ENCODE measurements around the gene KRT79.
"Not testable (repeated sequence)": the region's sequence is repeated elsewhere in the genome, so short reads cannot be mapped to it uniquely, and the experiment has no call there.

The KRT79 gene

GRCh38 chr12:52862023-52862422 lies 27.9 kb upstream of the KRT79 start:
- Histone ChIP-seq H3K36me3 (replicated peaks) (no peaks in the 10 kb centered on the region), H3K4me3 (ENCODE audit: low read depth, low read length) (no peak overlapping the region), H3K27me3 (replicated peaks) (no peaks in the 10 kb centered on the region), H3K27ac (no peak overlapping the region)
- no peak for TF ChIP-seq CTCF (IDR thresholded peaks at IDR 0.05; ENCODE audit: low read depth, low read length, missing control alignments)
- no peak for DNase-seq
- in situ Hi-C loops (cut with HindIII; ENCODE audit: low pct_ligation_motif_present, low sequenced_read_pairs) = loop anchor here (25.0 kb wide), 2 partner anchors 225 to 475 kb away; partner anchors contain the start of gene KRT84

GRCh38 chr12:52861511-52861910 lies 27.4 kb upstream of the KRT79 start:
- Histone ChIP-seq H3K27me3 (replicated peaks) (no peaks in the 10 kb centered on the region), H3K4me3 (ENCODE audit: low read depth, low read length) (no peak overlapping the region), H3K27ac (no peak overlapping the region), H3K36me3 (replicated peaks) (no peaks in the 10 kb centered on the region)
- TF ChIP-seq CTCF (IDR thresholded peaks at IDR 0.05; ENCODE audit: low read depth, low read length, missing control alignments) = no peak
- in situ Hi-C loops (cut with HindIII; ENCODE audit: low pct_ligation_motif_present, low sequenced_read_pairs) = loop anchor here (25.0 kb wide), 2 partner anchors 224 to 474 kb away; partner anchors contain the start of gene KRT84
- DNase-seq = no peak

- peak; percentile 78 for DNase-seq
- H3K4me3 ChIP-seq (ENCODE audit: low read depth, low read length) = no peak overlapping the region
- no peaks in the 10 kb centered on the region for H3K36me3 ChIP-seq (replicated peaks)
- in situ Hi-C loops (cut with HindIII; ENCODE audit: low pct_ligation_motif_present, low sequenced_read_pairs) = loop anchor here (25.0 kb wide), 2 partner anchors 223 to 473 kb away; partner anchors contain the start of gene KRT84
- no peak overlapping the region for H3K27ac ChIP-seq
- TF ChIP-seq CTCF (IDR thresholded peaks at IDR 0.05; ENCODE audit: low read depth, low read length, missing control alignments) = no peak
- H3K27me3 ChIP-seq (replicated peaks) = no peaks in the 10 kb centered on the region
Measured at GRCh38 chr12:52860102-52860823, 26.2 kb upstream of the KRT79 start.

- no peak for TF ChIP-seq CTCF (IDR thresholded peaks at IDR 0.05; ENCODE audit: low read depth, low read length, missing control alignments)
- Histone ChIP-seq H3K36me3 (replicated peaks) (no peaks in the 10 kb centered on the region), H3K27ac (no peak overlapping the region), H3K4me3 (ENCODE audit: low read depth, low read length) (no peak overlapping the region), H3K27me3 (replicated peaks) (no peaks in the 10 kb centered on the region)
- in situ Hi-C loops (cut with HindIII; ENCODE audit: low pct_ligation_motif_present, low sequenced_read_pairs) = loop anchor here (25.0 kb wide), 2 partner anchors 220 to 470 kb away; partner anchors contain the start of gene KRT84
- no peak for DNase-seq
Measured at GRCh38 chr12:52857500-52857899, 23.4 kb upstream of the KRT79 start.

GRCh38 chr12:52856787-52857186 lies 22.7 kb upstream of the KRT79 start:
- no peak overlapping the region for H3K4me3 ChIP-seq (ENCODE audit: low read depth, low read length)
- H3K27me3 ChIP-seq (replicated peaks) = no peaks in the 10 kb centered on the region
- no peaks in the 10 kb centered on the region for H3K36me3 ChIP-seq (replicated peaks)
- in situ Hi-C loops (cut with HindIII; ENCODE audit: low pct_ligation_motif_present, low sequenced_read_pairs) = loop anchor here (25.0 kb wide), 2 partner anchors 219 to 469 kb away; partner anchors contain the start of gene KRT84
- no peak for DNase-seq
- H3K27ac ChIP-seq = no peak overlapping the region
- TF ChIP-seq CTCF (IDR thresholded peaks at IDR 0.05; ENCODE audit: low read depth, low read length, missing control alignments) = no peak

GRCh38 chr12:52856077-52856476 lies 22.0 kb upstream of the KRT79 start:
- not testable (repeated sequence) for H3K27ac ChIP-seq; H3K4me3 ChIP-seq (ENCODE audit: low read depth, low read length); DNase-seq; H3K36me3 ChIP-seq (replicated peaks); H3K27me3 ChIP-seq (replicated peaks)
- in situ Hi-C loops (cut with HindIII; ENCODE audit: low pct_ligation_motif_present, low sequenced_read_pairs) = loop anchor here (25.0 kb wide), 2 partner anchors 219 to 469 kb away; partner anchors contain the start of gene KRT84
